ENCODE results near the gene CD160.

DNA sequence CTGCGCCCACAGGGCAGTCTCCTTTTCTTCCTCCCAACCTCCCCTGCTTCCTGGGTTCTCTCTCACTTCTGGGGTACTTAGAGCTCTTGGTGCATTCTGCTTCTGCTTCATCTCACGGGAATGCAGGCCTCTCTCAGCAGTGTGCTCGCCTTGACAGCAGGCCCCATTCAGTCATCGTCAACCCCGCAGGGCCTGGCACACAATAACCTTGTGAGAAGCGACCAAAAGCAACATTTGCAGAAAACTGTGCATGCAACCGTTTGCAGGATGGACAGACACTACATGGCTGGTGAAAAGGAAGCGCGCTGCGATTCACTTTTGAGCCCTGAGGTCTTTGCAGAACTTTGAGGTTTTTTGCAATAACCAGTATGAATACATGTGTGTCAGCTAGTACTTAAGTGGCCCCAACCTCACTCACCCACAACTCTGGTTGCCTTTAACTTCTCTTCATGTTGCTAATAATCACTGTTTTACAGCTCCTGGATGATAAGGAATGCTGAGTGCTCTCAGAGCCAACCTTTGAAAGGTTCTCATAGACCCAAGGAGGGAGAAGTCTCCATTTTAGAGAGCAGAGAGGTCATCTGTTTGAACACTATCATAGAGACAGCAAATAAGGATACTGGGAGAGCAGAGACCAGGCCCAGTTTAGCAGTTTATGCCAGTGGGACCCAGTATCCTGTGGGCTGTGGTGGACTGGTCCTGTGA is 2.5 kb upstream of the CD160 start:
- TF ChIP-seq, protein P1, sequence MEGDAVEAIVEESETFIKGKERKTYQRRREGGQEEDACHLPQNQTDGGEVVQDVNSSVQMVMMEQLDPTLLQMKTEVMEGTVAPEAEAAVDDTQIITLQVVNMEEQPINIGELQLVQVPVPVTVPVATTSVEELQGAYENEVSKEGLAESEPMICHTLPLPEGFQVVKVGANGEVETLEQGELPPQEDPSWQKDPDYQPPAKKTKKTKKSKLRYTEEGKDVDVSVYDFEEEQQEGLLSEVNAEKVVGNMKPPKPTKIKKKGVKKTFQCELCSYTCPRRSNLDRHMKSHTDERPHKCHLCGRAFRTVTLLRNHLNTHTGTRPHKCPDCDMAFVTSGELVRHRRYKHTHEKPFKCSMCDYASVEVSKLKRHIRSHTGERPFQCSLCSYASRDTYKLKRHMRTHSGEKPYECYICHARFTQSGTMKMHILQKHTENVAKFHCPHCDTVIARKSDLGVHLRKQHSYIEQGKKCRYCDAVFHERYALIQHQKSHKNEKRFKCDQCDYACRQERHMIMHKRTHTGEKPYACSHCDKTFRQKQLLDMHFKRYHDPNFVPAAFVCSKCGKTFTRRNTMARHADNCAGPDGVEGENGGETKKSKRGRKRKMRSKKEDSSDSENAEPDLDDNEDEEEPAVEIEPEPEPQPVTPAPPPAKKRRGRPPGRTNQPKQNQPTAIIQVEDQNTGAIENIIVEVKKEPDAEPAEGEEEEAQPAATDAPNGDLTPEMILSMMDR (IDR thresholded peaks at IDR 0.05; ENCODE audit: low read length), result no peak
- no peak for TF ChIP-seq EZH2phosphoT487 (IDR thresholded peaks at IDR 0.05; ENCODE audit: low read length)

All from MM.1S (cell line).